ENCODE measurements around the gene TSPAN8.
"Not testable (repeated sequence)": the region's sequence is repeated elsewhere in the genome, so short reads cannot be mapped to it uniquely, and the experiment has no call there.

TSPAN8 gene

DNA sequence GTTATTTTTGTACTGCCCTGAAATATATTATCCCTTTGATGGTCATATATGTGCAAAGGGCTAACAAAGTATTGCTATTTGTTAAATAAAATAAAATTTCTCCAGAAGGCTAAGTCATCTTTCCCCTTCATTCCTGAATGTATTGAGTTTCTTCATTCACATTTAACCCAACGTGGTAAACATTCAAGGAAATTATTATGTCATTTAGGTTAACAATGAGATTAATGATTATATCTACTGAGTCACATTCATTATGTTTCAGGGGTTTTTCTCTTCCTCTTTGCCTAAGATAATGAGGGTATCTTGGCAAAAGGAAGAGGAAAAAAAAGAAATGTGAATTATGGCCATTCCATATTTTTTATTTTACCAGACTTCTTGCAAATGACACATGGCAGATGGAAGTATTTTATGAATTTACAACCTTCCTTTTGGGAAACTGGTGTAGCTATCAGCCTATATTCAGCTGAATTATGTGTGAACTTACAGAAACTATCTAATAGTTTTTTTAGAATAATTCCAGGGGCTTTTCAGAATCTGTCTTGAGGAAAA lies 27.2 kb downstream of the TSPAN8 start:
- H3K4me3 ChIP-seq (ENCODE audit: low read depth, low read length) = no peak overlapping the region
- TF ChIP-seq CTCF (IDR thresholded peaks at IDR 0.05; ENCODE audit: borderline replicate concordance, insufficient read depth, low read depth, low read length) = no peak

DNA sequence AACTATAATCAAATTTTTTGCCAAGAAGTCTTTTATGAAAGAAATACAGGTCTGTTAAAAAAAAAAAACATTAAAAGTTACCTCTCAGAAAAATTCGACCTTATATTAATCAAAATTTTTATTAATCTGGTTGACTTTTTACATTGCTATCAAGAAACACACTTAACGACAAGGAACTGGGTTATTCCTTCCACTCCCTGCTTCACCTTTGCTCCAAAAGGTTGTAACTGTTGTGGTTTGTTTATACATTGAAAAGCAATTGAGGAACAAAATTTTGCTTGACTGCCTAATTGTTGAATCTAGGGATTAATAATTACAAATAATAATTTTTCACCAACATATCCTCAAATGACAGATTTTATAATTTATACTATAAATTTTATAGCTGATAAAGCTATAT lies 28.4 kb downstream of the TSPAN8 start:
- H3K4me3 ChIP-seq (ENCODE audit: low read depth, low read length) = no peak overlapping the region
- no peak for TF ChIP-seq CTCF (IDR thresholded peaks at IDR 0.05; ENCODE audit: borderline replicate concordance, insufficient read depth, low read depth, low read length)

DNA sequence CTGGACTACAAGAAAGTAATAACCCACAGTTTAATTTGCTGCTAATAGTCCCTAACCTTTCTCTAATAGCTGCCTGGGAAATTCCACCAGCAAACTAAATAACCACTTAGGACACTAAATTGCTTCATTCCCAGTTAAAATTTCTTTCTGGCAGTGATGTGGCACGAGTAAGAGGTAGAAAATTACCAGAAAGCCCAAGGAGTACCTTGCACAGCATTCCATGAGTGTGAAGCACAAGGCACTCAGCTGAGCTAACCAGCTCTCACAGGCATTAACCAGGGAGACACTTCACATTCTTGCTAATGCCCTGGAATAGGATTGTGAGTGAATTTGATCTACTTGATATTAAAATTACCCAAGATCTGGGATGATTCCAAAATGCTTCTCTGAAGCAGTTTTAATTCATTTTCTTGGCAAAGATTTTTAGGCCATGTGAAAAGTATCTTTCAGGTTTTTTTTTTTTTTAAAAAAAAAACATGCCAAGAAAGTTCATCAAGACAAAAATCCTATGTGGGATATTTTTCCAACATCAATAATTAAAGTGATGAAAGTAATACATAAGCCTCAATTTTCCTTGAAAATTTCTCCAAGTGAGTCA lies 29.5 kb downstream of the TSPAN8 start:
- no peak for TF ChIP-seq CTCF (IDR thresholded peaks at IDR 0.05; ENCODE audit: borderline replicate concordance, insufficient read depth, low read depth, low read length)
- H3K4me3 ChIP-seq (ENCODE audit: low read depth, low read length) = no peak overlapping the region

- TF ChIP-seq CTCF (IDR thresholded peaks at IDR 0.05; ENCODE audit: borderline replicate concordance, insufficient read depth, low read depth, low read length) = no peak
- H3K4me3 ChIP-seq (ENCODE audit: low read depth, low read length) = no peak overlapping the region
Measured at GRCh38 chr12:71125949-71126348, 31.9 kb downstream of the TSPAN8 start.

GRCh38 chr12:71125515-71125914 lies 32.3 kb downstream of the TSPAN8 start:
- TF ChIP-seq CTCF (IDR thresholded peaks at IDR 0.05; ENCODE audit: borderline replicate concordance, insufficient read depth, low read depth, low read length) = no peak
- no peak overlapping the region for H3K4me3 ChIP-seq (ENCODE audit: low read depth, low read length)

- no peak overlapping the region for H3K4me3 ChIP-seq (ENCODE audit: low read depth, low read length)
- TF ChIP-seq CTCF (IDR thresholded peaks at IDR 0.05; ENCODE audit: borderline replicate concordance, insufficient read depth, low read depth, low read length) = no peak
Measured at GRCh38 chr12:71124835-71125460, 32.9 kb downstream of the TSPAN8 start.

DNA sequence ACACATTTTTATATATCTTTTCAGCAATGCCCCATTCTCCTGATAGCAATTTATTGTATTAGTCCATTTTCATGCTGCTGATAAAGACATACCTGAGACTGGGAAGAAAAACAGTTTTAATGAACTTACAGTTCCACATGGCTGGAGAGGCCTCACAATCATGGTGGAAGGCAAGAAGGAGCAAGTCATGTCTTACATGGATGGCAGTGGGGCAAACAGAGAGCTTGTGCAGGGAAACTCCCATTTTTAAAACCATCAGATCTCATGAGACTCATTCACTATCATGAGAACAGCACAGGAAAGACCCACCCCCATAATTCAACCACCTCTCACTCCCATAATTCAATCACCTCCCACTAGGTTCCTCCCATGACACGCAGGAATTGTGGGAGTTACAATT lies 44.7 kb downstream of the TSPAN8 start:
- H3K4me3 ChIP-seq (ENCODE audit: low read depth, low read length) = not testable (repeated sequence)

Measured in GM12875 (cell line).